H1 (cell line): ENCODE measurements around the gene AGPAT3. TPM values are rescaled to one million over a fixed set of nuclear protein-coding genes. Genes with fewer than 3 reads are reported as not detected.

Experiments used
- CTCF ChIA-PET: fragments of 300-600 bp; sonication (Branson Sonifier 250); formaldehyde crosslinking; loops from one replicate; lab custom pipeline; 2021; ENCODE audit not compliant: partially characterized antibody; lab: Charles Lee
- POLR2A ChIA-PET: fragments of 300-600 bp; sonication (Branson Sonifier 250); formaldehyde crosslinking; loops from one replicate; lab custom pipeline; 2021; ENCODE audit warnings: inconsistent platforms; ENCODE audit not compliant: partially characterized antibody; lab: Charles Lee
- DNase-seq, 2 experiments: peaks; one replicate each; pipeline versions ENCODE4 v3.0.0 to v3.0.0-alpha.2; 2010 to 2022; ENCODE audit warnings: low spot score in 2 of 2, low read depth in 1 of 2, mixed read lengths in 1 of 2
- FAIRE-seq: peaks from 2 replicates; lab custom pipeline; 2011; peaks lifted over from hg19 to GRCh38; lab: Jason Lieb, UNC
- H2AFZ ChIP-seq: 2 replicates; pipeline ENCODE4 v1.8.1; 2012; ENCODE audit warnings: low read length, inconsistent platforms
- H2AK5ac ChIP-seq: 2 replicates; pipeline ENCODE4 v1.6.1; 2013; ENCODE audit warnings: low read depth, low read length
- H2BK120ac ChIP-seq: replicated peaks from 2 replicates; pipeline ENCODE3; 2013; ENCODE audit warnings: low read depth, low read length, inconsistent platforms
- H2BK12ac ChIP-seq: 2 replicates; pipeline ENCODE4 v1.6.1; 2013; ENCODE audit warnings: low read depth, low read length
- H2BK15ac ChIP-seq: 2 replicates; pipeline ENCODE4 v1.6.1; 2013; ENCODE audit warnings: low read length
- H2BK20ac ChIP-seq: 2 replicates; pipeline ENCODE4 v1.6.1; 2013; ENCODE audit warnings: low read length
- H2BK5ac ChIP-seq: 2 replicates; pipeline ENCODE4 v1.6.1; 2013; ENCODE audit warnings: low read depth, low read length
- H3K14ac ChIP-seq: 2 replicates; pipeline ENCODE4 v1.6.1; 2013; ENCODE audit warnings: inconsistent platforms; ENCODE audit not compliant: insufficient read length
- H3K18ac ChIP-seq: 2 replicates; pipeline ENCODE4 v1.6.1; 2013; ENCODE audit warnings: low read length; ENCODE audit errors: extremely low read depth
- H3K23ac ChIP-seq: 2 replicates; pipeline ENCODE4 v1.6.1; 2013; ENCODE audit warnings: inconsistent platforms; ENCODE audit not compliant: insufficient read length
- H3K23me2 ChIP-seq: 2 replicates; pipeline ENCODE4 v1.6.1; 2013; ENCODE audit warnings: low read depth, low read length
- H3K27ac ChIP-seq: 2 replicates; pipeline ENCODE4 v1.6.1; 2011; ENCODE audit warnings: low read depth, low read length, inconsistent platforms
- H3K27me3 ChIP-seq, 4 experiments: replicated peaks in 1 of 4; 1 replicate in 1 of 4; 2 replicates in 3 of 4; pipeline versions ENCODE4 v1.6.1 to v1.8.1; 2011 to 2013; ENCODE audit warnings: low read length in 3 of 4, mild to moderate bottlenecking in 3 of 4, inconsistent platforms in 2 of 4, mixed read lengths in 2 of 4, moderate library complexity in 1 of 4; ENCODE audit not compliant: control insufficient read depth in 3 of 4, insufficient read depth in 3 of 4; ENCODE audit errors: extremely low read depth in 1 of 4
- H3K36me3 ChIP-seq, 4 experiments: 2 replicates each; pipeline versions ENCODE4 v1.6.1 to v1.8.1; 2011 to 2013; ENCODE audit warnings: mild to moderate bottlenecking in 4 of 4, low read length in 3 of 4, moderate library complexity in 2 of 4, control low read depth in 1 of 4, inconsistent platforms in 1 of 4; ENCODE audit not compliant: insufficient read depth in 4 of 4, control insufficient read depth in 2 of 4
- H3K4ac ChIP-seq: replicated peaks from 2 replicates; pipeline ENCODE3; 2013; ENCODE audit warnings: low read length, low read depth, mixed read lengths, inconsistent platforms; ENCODE audit not compliant: insufficient read length
- H3K4me1 ChIP-seq, 4 experiments: replicated peaks in 1 of 4; 1 replicate in 1 of 4; 2 replicates in 3 of 4; pipeline versions ENCODE4 v1.6.1 to v1.8.1; 2011 to 2013; ENCODE audit warnings: low read length in 3 of 4, inconsistent platforms in 2 of 4, mixed read lengths in 1 of 4; ENCODE audit not compliant: insufficient read depth in 4 of 4, control insufficient read depth in 3 of 4
- H3K4me2 ChIP-seq, 2 experiments: 2 replicates each; pipeline versions ENCODE4 v1.6.1 to v1.8.1; 2011 to 2013; ENCODE audit warnings: low read depth in 2 of 2, low read length in 2 of 2, control low read depth in 1 of 2, inconsistent platforms in 1 of 2, mild to moderate bottlenecking in 1 of 2; ENCODE audit not compliant: insufficient read depth in 1 of 2
- H3K4me3 ChIP-seq, 4 experiments: fragments of 200-600, 300-600 bp in 1 of 4; sonication (generic), shearing (Covaris generic), sonication (Bioruptor Twin) in 1 of 4; 2 replicates each; pipeline versions ENCODE4 v1.5.1 to v1.8.1; 2011 to 2016; ENCODE audit warnings: low read length in 4 of 4, low read depth in 3 of 4, control low read depth in 2 of 4, inconsistent platforms in 2 of 4, mild to moderate bottlenecking in 2 of 4, mixed read lengths in 1 of 4, moderate library complexity in 1 of 4; ENCODE audit not compliant: insufficient read depth in 2 of 4; ENCODE audit errors: extremely low read depth in 1 of 4
- H3K56ac ChIP-seq: replicated peaks from 2 replicates; pipeline ENCODE3; 2013; ENCODE audit warnings: low read depth, mild to moderate bottlenecking, mixed read lengths, low read length, inconsistent platforms; ENCODE audit not compliant: insufficient read length
- H3K79me1 ChIP-seq: 2 replicates; pipeline ENCODE4 v1.6.1; 2013; ENCODE audit warnings: low read depth, low read length, control low read depth
- H3K79me2 ChIP-seq, 2 experiments: 2 replicates each; pipeline versions ENCODE4 v1.6.1 to v1.8.1; 2012 to 2013; ENCODE audit warnings: low read length in 2 of 2, mild to moderate bottlenecking in 2 of 2, inconsistent platforms in 1 of 2; ENCODE audit not compliant: insufficient read depth in 2 of 2, control insufficient read depth in 1 of 2
- H3K9ac ChIP-seq, 4 experiments: replicated peaks in 1 of 4; 1 replicate in 1 of 4; 2 replicates in 3 of 4; pipeline versions ENCODE4 v1.6.1 to v1.8.1; 2011 to 2013; ENCODE audit warnings: low read depth in 3 of 4, low read length in 3 of 4, control low read depth in 2 of 4, mild to moderate bottlenecking in 2 of 4, moderate library complexity in 2 of 4, inconsistent platforms in 1 of 4; ENCODE audit errors: extremely low read depth in 1 of 4
- H3K9me3 ChIP-seq, 2 experiments: 2 replicates each; pipeline versions ENCODE4 v1.6.1 to v1.8.1; 2012 to 2013; ENCODE audit warnings: mild to moderate bottlenecking in 2 of 2, moderate library complexity in 2 of 2, control low read depth in 1 of 2, inconsistent platforms in 1 of 2, low read depth in 1 of 2, low read length in 1 of 2, mixed read lengths in 1 of 2; ENCODE audit not compliant: insufficient read depth in 2 of 2
- H4K20me1 ChIP-seq, 2 experiments: replicated peaks in 1 of 2; 2 replicates each; pipeline versions ENCODE3 to v1.8.1; 2011 to 2013; ENCODE audit warnings: inconsistent platforms in 2 of 2, low read length in 2 of 2, mild to moderate bottlenecking in 1 of 2; ENCODE audit not compliant: insufficient read depth in 2 of 2, control insufficient read depth in 1 of 2
- H4K5ac ChIP-seq: 2 replicates; pipeline ENCODE4 v1.6.1; 2013; ENCODE audit warnings: low read length, low read depth, mixed read lengths, inconsistent platforms; ENCODE audit not compliant: insufficient read length
- H4K8ac ChIP-seq: 2 replicates; pipeline ENCODE4 v1.8.0; 2013; ENCODE audit warnings: mild to moderate bottlenecking, moderate library complexity, low read length, inconsistent platforms; ENCODE audit not compliant: insufficient read depth; ENCODE audit errors: extremely low read depth
- H4K91ac ChIP-seq: replicated peaks from 2 replicates; pipeline ENCODE3; 2013; ENCODE audit warnings: low read length, mixed read lengths, inconsistent platforms; ENCODE audit not compliant: insufficient read length
- GABPA ChIP-seq: IDR thresholded peaks from 2 replicates; pipeline ENCODE4 v1.6.1; 2011; ENCODE audit warnings: mild to moderate bottlenecking, low read length, moderate library complexity, borderline replicate concordance; ENCODE audit not compliant: insufficient read depth
- whole genome bisulfite sequencing, 2 experiments: shearing (Covaris generic) in 1 of 2; methylation state at CpG; one replicate each; pipeline versions ENCODE4 v1.1.6 to v1.1.7; 2013 to 2015; ENCODE audit warnings: low lambda C conversion rate in 2 of 2, mixed read lengths in 2 of 2, inconsistent platforms in 1 of 2, low coverage in 1 of 2, missing lambda C conversion rate in 1 of 2; ENCODE audit not compliant: insufficient replicate concordance in 2 of 2, insufficient coverage in 1 of 2, insufficient read length in 1 of 2; ENCODE audit errors: extremely low coverage in 1 of 2, missing lambda C conversion rate in 1 of 2; 5-methylcytosine and 5-hydroxymethylcytosine counted together
- polyA plus RNA-seq, 7 experiments: library from polyadenylated mRNA; depleted of rRNA in 3 of 7; stranded (reverse) in 5 of 7; unstranded in 2 of 7; fragments of >200 nt in 5 of 7; fragments of 200-250 nt in 2 of 7; gene quantifications; 1 replicate in 5 of 7; 2 replicates in 1 of 7; 4 replicates in 1 of 7; pipeline versions ENCODE4 v1.2.1 to v1.2.3, GENCODE V29; 2011 to 2013; ENCODE audit warnings: missing spikeins in 2 of 7, mixed read lengths in 2 of 7
- total RNA-seq: library from RNA; stranded (reverse); fragmentation: NEBNext Ultra II Directional; extraction: Animal tissue kit (Norgen Biotek cat#: 25700); gene quantifications from 2 replicates; pipeline ENCODE4 v1.2.1, GENCODE V29; 2021
- TF ChIP-seq, protein P1 (sequence below): IDR thresholded peaks from 2 replicates; pipeline ENCODE4 v1.6.1; 2011; ENCODE audit warnings: low read depth, mild to moderate bottlenecking, low read length; ENCODE audit not compliant: insufficient read depth

AGPAT3 gene
- total and polyA plus RNA-seq, 2 of the 8 experiments (the other 6 are each of a cell fraction or from before 2014, with no cell fraction given) = 5.8 to 7.3 TPM

DNA sequence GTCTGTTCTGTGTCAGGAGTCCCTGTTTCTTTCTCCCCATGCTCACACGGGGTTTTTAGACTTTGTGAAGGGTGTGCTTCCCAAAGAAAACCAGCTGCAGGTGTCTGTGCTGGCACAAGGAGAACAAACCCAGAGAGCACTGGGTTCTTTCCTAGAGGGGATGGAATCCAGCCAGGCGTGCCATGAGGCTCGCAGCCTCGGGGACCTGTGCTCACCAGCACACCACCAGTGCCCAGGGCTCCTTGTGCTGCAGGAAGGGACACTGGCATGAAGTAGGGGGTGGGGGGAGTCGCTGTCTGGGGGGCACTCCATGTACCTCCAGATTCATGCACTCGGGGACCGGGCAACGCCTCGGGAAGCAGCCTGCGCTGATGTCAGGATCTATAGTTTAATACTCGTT is 57.9 kb downstream of the AGPAT3 start:
- Histone ChIP-seq H3K4me1 (peaks cover 3 to 26% (median 15%) of the 10 kb centered on the region in 4 experiments), H3K4me2 (no peak overlapping the region), H3K79me2 (no peaks in the 10 kb centered on the region), H2BK15ac (no peak overlapping the region), H4K91ac (no peak overlapping the region), H3K4me3 (no peak overlapping the region), H2AFZ (no peak overlapping the region), H2BK20ac (no peak overlapping the region), H3K56ac (no peak overlapping the region), H3K23me2 (peaks cover 5% of the 10 kb centered on the region), H4K8ac (no peak overlapping the region), H3K79me1 (peaks cover 2% of the 10 kb centered on the region; the same call in 1 of the 2 replicates), H3K23ac (no peak overlapping the region), H2BK120ac (no peak overlapping the region), H3K4ac (no peak overlapping the region), H2AK5ac (no peak overlapping the region), H4K20me1 (peaks cover 0 to 2% of the 10 kb centered on the region in 2 experiments), H3K27ac (no peak overlapping the region), H3K27me3 (peaks cover 0 to 4% (median 0%) of the 10 kb centered on the region in 4 experiments; a peak in 2 of 7 replicates), H3K18ac (no peak overlapping the region), H4K5ac (no peak overlapping the region), H3K36me3 (no peaks in the 10 kb centered on the region; a peak in 1 of 8 replicates), H2BK12ac (no peak overlapping the region), H3K9ac (no peak overlapping the region), H3K14ac (no peak overlapping the region), H2BK5ac (no peak overlapping the region), H3K9me3 (no peaks in the 10 kb centered on the region)
- FAIRE-seq (no peak), DNase-seq (no peak)
- CTCF ChIA-PET = interaction anchor here (0.5 to 13.7 kb wide), 3 partner anchors 15 to 28 kb away, joined by 3 to 188 read pairs (median 3); no protein-coding TSS in a partner anchor
- POLR2A ChIA-PET = interaction anchor here (0.6 to 1.1 kb wide), 3 partner anchors 79 to 199 kb away, joined by 4 to 5 read pairs (median 4); no protein-coding TSS in a partner anchor
- WGBS, 2 experiments = 85% methylated on average over 8 of the region's 11 CpGs; no CpG with 5 or more reads in 1 of the 2 experiments
- no peak for TF ChIP-seq GABPA
- TF ChIP-seq, protein P1, sequence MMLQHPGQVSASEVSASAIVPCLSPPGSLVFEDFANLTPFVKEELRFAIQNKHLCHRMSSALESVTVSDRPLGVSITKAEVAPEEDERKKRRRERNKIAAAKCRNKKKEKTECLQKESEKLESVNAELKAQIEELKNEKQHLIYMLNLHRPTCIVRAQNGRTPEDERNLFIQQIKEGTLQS = no peak
